ENCODE measurements around the gene NEURL3. TPM values are rescaled to one million over a fixed set of nuclear protein-coding genes. Genes with fewer than 3 reads are reported as not detected.
"Not testable (repeated sequence)": the region's sequence is repeated elsewhere in the genome, so short reads cannot be mapped to it uniquely, and the experiment has no call there.

NEURL3 gene
- total and polyA plus RNA-seq, 2 donors from 2014 or later, result 3.2 to 11.1 TPM

DNA sequence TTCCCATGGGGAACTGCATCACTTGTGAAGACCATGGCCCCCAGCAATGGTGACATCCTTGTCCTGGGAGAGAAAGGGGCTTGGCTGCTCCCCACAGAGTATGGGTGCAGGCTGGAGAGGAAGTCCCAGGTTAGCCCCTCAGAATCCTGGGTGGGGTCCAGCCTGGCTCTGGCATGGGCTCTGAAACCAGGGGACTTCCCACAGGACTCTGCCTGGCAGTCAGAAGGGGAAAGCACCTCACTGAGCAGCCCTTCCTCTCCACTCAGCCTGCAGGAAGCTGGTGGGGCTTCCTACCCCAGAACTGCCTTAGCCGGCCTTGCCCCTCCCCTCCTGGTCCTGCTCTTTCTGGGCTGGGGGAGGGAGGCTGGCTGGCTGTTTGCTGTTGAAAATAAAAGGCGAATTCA, 3.7 kb downstream of the NEURL3 start:
- Histone ChIP-seq H3K27me3 (ENCODE audit: control insufficient read depth, insufficient read depth, low read length) (peaks cover 7% of the 10 kb centered on the region), H3K9ac (ENCODE audit: low read length in 3 of 3) (no peak overlapping the region), H3K36me3 (ENCODE audit: control insufficient read depth in 2 of 3, insufficient read depth in 3 of 3, low read length in 3 of 3) (no peaks in the 10 kb centered on the region), H3K4me3 (ENCODE audit: low read length in 3 of 3) (no peak overlapping the region), H3K9me3 (ENCODE audit: control insufficient read depth in 2 of 3, insufficient read depth in 1 of 3, low read length in 3 of 3) (no peaks in the 10 kb centered on the region), H3K4me1 (ENCODE audit: control insufficient read depth in 2 of 3, insufficient read depth in 2 of 3, low read depth in 1 of 3, low read length in 3 of 3) (peaks cover 2 to 36% (median 23%) of the 10 kb centered on the region in 3 donors), H3K27ac (ENCODE audit: low read depth in 2 of 2, low read length in 2 of 2) (no peak overlapping the region)
- FAIRE-seq (no peak), DNase-seq (no peak)
- intact Hi-C loops (cut with DNase I), result loop anchor here (10.0 kb wide), 1 partner anchor 97 kb away; no protein-coding TSS in a partner anchor
- TF ChIP-seq, protein P1, sequence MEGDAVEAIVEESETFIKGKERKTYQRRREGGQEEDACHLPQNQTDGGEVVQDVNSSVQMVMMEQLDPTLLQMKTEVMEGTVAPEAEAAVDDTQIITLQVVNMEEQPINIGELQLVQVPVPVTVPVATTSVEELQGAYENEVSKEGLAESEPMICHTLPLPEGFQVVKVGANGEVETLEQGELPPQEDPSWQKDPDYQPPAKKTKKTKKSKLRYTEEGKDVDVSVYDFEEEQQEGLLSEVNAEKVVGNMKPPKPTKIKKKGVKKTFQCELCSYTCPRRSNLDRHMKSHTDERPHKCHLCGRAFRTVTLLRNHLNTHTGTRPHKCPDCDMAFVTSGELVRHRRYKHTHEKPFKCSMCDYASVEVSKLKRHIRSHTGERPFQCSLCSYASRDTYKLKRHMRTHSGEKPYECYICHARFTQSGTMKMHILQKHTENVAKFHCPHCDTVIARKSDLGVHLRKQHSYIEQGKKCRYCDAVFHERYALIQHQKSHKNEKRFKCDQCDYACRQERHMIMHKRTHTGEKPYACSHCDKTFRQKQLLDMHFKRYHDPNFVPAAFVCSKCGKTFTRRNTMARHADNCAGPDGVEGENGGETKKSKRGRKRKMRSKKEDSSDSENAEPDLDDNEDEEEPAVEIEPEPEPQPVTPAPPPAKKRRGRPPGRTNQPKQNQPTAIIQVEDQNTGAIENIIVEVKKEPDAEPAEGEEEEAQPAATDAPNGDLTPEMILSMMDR (IDR thresholded peaks at IDR 0.05; ENCODE audit: borderline replicate concordance, extremely low read depth, insufficient read depth), result no peak

- TF ChIP-seq, protein P1 (IDR thresholded peaks at IDR 0.05; ENCODE audit: borderline replicate concordance, extremely low read depth, insufficient read depth), result no peak
- peaks cover 7% of the 10 kb centered on the region for H3K27me3 ChIP-seq (ENCODE audit: control insufficient read depth, insufficient read depth, low read length)
- H3K4me3 ChIP-seq (ENCODE audit: low read length in 3 of 3), result no peak overlapping the region
- peaks cover 0 to 3% (median 0%) of the 10 kb centered on the region in 3 donors for H3K9me3 ChIP-seq (ENCODE audit: control insufficient read depth in 2 of 3, insufficient read depth in 1 of 3, low read length in 3 of 3)
- H3K36me3 ChIP-seq (ENCODE audit: control insufficient read depth in 2 of 3, insufficient read depth in 3 of 3, low read length in 3 of 3), result no peaks in the 10 kb centered on the region
- FAIRE-seq, result no peak
- DNase-seq, result no peak
- intact Hi-C loops (cut with DNase I), result loop anchor here (10.0 kb wide), 1 partner anchor 96 kb away; no protein-coding TSS in a partner anchor
- no peak overlapping the region for H3K27ac ChIP-seq (ENCODE audit: low read depth in 2 of 2, low read length in 2 of 2)
- H3K4me1 ChIP-seq (ENCODE audit: control insufficient read depth in 2 of 3, insufficient read depth in 2 of 3, low read depth in 1 of 3, low read length in 3 of 3), result peaks cover under 1 to 27% (median 14%) of the 10 kb centered on the region in 3 donors
- H3K9ac ChIP-seq (ENCODE audit: low read length in 3 of 3), result no peak overlapping the region
Measured at GRCh38 chr2:96500385-96501066, 4.6 kb downstream of the NEURL3 start.

GRCh38 chr2:96499061-96499960, 5.8 kb downstream of the NEURL3 start:
- Histone ChIP-seq H3K27me3 (ENCODE audit: control insufficient read depth, insufficient read depth, low read length) (peaks cover 7% of the 10 kb centered on the region), H3K4me1 (ENCODE audit: control insufficient read depth in 2 of 3, insufficient read depth in 2 of 3, low read depth in 1 of 3, low read length in 3 of 3) (peaks cover 0 to 22% (median 7%) of the 10 kb centered on the region in 3 donors), H3K36me3 (ENCODE audit: control insufficient read depth in 2 of 3, insufficient read depth in 3 of 3, low read length in 3 of 3) (no peaks in the 10 kb centered on the region), H3K27ac (ENCODE audit: low read depth in 2 of 2, low read length in 2 of 2) (no peak overlapping the region), H3K4me3 (ENCODE audit: low read length in 3 of 3) (no peak overlapping the region), H3K9me3 (ENCODE audit: control insufficient read depth in 2 of 3, insufficient read depth in 1 of 3, low read length in 3 of 3) (peaks cover 0 to 3% (median 1%) of the 10 kb centered on the region in 3 donors), H3K9ac (ENCODE audit: low read length in 3 of 3) (no peak overlapping the region)
- no peak for FAIRE-seq
- intact Hi-C loops (cut with DNase I), result no loop called here
- no peak for DNase-seq
- TF ChIP-seq, protein P1 (IDR thresholded peaks at IDR 0.05; ENCODE audit: borderline replicate concordance, extremely low read depth, insufficient read depth), result no peak

DNA sequence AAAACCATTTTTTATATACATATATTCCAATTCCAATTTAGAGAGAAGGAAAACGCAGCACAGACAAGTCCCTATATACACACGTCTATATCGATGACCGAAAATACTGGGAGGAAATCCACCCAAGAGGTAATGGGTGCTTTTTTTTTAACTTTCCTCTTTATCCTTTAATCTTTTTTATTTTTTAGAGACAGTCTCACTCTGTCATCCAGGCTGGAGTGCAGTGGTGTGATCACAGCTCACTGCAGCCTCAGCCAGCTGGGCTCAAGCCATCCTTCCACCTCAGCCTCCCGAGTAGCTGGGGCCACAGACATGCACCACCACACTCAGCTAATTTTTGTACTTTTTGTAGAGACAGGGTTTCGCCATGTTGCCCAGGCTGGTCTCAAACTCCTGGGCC, 6.5 kb downstream of the NEURL3 start:
- H3K9me3 ChIP-seq (ENCODE audit: control insufficient read depth in 2 of 3, insufficient read depth in 1 of 3, low read length in 3 of 3); DNase-seq; H3K36me3 ChIP-seq (ENCODE audit: control insufficient read depth in 2 of 3, insufficient read depth in 3 of 3, low read length in 3 of 3); intact Hi-C loops (cut with DNase I); FAIRE-seq; H3K27ac ChIP-seq (ENCODE audit: low read depth in 2 of 2, low read length in 2 of 2); H3K27me3 ChIP-seq (ENCODE audit: control insufficient read depth, insufficient read depth, low read length); H3K4me3 ChIP-seq (ENCODE audit: low read length in 3 of 3); H3K9ac ChIP-seq (ENCODE audit: low read length in 3 of 3): not testable (repeated sequence)
- peaks cover 0 to 20% (median 7%) of the 10 kb centered on the region in 3 donors for H3K4me1 ChIP-seq (ENCODE audit: control insufficient read depth in 2 of 3, insufficient read depth in 2 of 3, low read depth in 1 of 3, low read length in 3 of 3)
